Measurements from ENCODE around the gene PHF24. TPM values are rescaled to one million over a fixed set of nuclear protein-coding genes. Genes with fewer than 3 reads are reported as not detected.

PHF24 gene
- polyA plus RNA-seq, 1 donor (not counting 4 experiments of a cell fraction or from before 2014, with no cell fraction given) = 0.04 TPM

GRCh38 chr9:35001285-35001677, 43.2 kb downstream of the PHF24 start:
- H3K9ac ChIP-seq (ENCODE audit: control insufficient read depth, extremely low read depth, insufficient read depth, low read length) = peak overlapping the region; percentile 19
- dilution Hi-C loops (cut with MboI; ENCODE audit: extremely low pct_ligation_motif_present, low sequenced_read_pairs) = no loop called here
- no peaks in the 10 kb centered on the region for H3K27me3 ChIP-seq (ENCODE audit: control insufficient read depth, extremely low read depth, insufficient read depth, low read length)
- no peaks in the 10 kb centered on the region for H4K20me1 ChIP-seq (ENCODE audit: control insufficient read depth, extremely low read depth, insufficient read depth, low read length)
- H3K36me3 ChIP-seq (ENCODE audit: control insufficient read depth in 2 of 2, extremely low read depth in 1 of 2, insufficient read depth in 2 of 2, low read length in 2 of 2) = peaks cover 6 to 8% of the 10 kb centered on the region in 2 experiments
- H3K4me1 ChIP-seq (ENCODE audit: control insufficient read depth, extremely low read depth, insufficient read depth, low read length) = peaks cover 25% of the 10 kb centered on the region
- DNase-seq (ENCODE audit: low read depth, low spot score) = no peak
- peak overlapping the region; percentile 50 for H2AFZ ChIP-seq (ENCODE audit: control insufficient read depth, low read length)
- TF ChIP-seq CTCF (optimal IDR thresholded peaks at IDR 0.05 in 1 of 3, IDR thresholded peaks at IDR 0.05 in 1 of 3, conservative IDR thresholded peaks at IDR 0.05 in 1 of 3; ENCODE audit: extremely low read depth in 1 of 3, insufficient read depth in 2 of 3, low read length in 3 of 3) = no peak
- no peak for TF ChIP-seq EZH2 (IDR thresholded peaks at IDR 0.05; ENCODE audit: low read length)
- H3K27ac ChIP-seq (ENCODE audit: control insufficient read depth, insufficient read depth, low read length) = peak overlapping the region; percentile 69
- peak overlapping the region; percentile 83 for H3K4me2 ChIP-seq (ENCODE audit: control insufficient read depth, extremely low read depth, insufficient read depth, low read depth, low read length)
- no peaks in the 10 kb centered on the region for H3K79me2 ChIP-seq (ENCODE audit: control insufficient read depth, insufficient read depth, low read length)
- H3K9me1 ChIP-seq (ENCODE audit: control insufficient read depth, extremely low read depth, insufficient read depth, low read length) = no peaks in the 10 kb centered on the region
- no peaks in the 10 kb centered on the region for H3K9me3 ChIP-seq (ENCODE audit: control insufficient read depth, low read depth, low read length)
- peak; percentile 32 for FAIRE-seq
- peak overlapping the region in 2 of 3 experiments; percentile 33 to 47 for H3K4me3 ChIP-seq (ENCODE audit: control insufficient read depth in 2 of 3, extremely low read depth in 1 of 3, insufficient read depth in 2 of 3, low read depth in 1 of 3, low read length in 3 of 3)

- no peak overlapping the region for H3K4me3 ChIP-seq (ENCODE audit: control insufficient read depth in 2 of 3, extremely low read depth in 1 of 3, insufficient read depth in 2 of 3, low read depth in 1 of 3, low read length in 3 of 3)
- DNase-seq (ENCODE audit: low read depth, low spot score) = no peak
These were observed 43.9 kb downstream of the PHF24 start for GRCh38 chr9:35001803-35002502.

More at GRCh38 chr9:35001803-35002502, 43.9 kb downstream of the PHF24 start:
- H3K4me2 ChIP-seq (ENCODE audit: control insufficient read depth, extremely low read depth, insufficient read depth, low read depth, low read length) = peak overlapping the region; percentile 83
- no peak for TF ChIP-seq EZH2 (IDR thresholded peaks at IDR 0.05; ENCODE audit: low read length)
- no peak for TF ChIP-seq CTCF (optimal IDR thresholded peaks at IDR 0.05 in 1 of 3, IDR thresholded peaks at IDR 0.05 in 1 of 3, conservative IDR thresholded peaks at IDR 0.05 in 1 of 3; ENCODE audit: extremely low read depth in 1 of 3, insufficient read depth in 2 of 3, low read length in 3 of 3)
- H3K4me1 ChIP-seq (ENCODE audit: control insufficient read depth, extremely low read depth, insufficient read depth, low read length) = peaks cover 25% of the 10 kb centered on the region
- H3K9me1 ChIP-seq (ENCODE audit: control insufficient read depth, extremely low read depth, insufficient read depth, low read length) = no peaks in the 10 kb centered on the region
- H3K9me3 ChIP-seq (ENCODE audit: control insufficient read depth, low read depth, low read length) = no peaks in the 10 kb centered on the region
- H3K79me2 ChIP-seq (ENCODE audit: control insufficient read depth, insufficient read depth, low read length) = no peaks in the 10 kb centered on the region
- H2AFZ ChIP-seq (ENCODE audit: control insufficient read depth, low read length) = no peak overlapping the region
- dilution Hi-C loops (cut with MboI; ENCODE audit: extremely low pct_ligation_motif_present, low sequenced_read_pairs) = no loop called here
- H3K36me3 ChIP-seq (ENCODE audit: control insufficient read depth in 2 of 2, extremely low read depth in 1 of 2, insufficient read depth in 2 of 2, low read length in 2 of 2) = peaks cover 1 to 3% of the 10 kb centered on the region in 2 experiments
- no peaks in the 10 kb centered on the region for H3K27me3 ChIP-seq (ENCODE audit: control insufficient read depth, extremely low read depth, insufficient read depth, low read length)
- peak; percentile 81 for FAIRE-seq
- H3K27ac ChIP-seq (ENCODE audit: control insufficient read depth, insufficient read depth, low read length) = peak overlapping the region; percentile 69
- no peak overlapping the region for H3K9ac ChIP-seq (ENCODE audit: control insufficient read depth, extremely low read depth, insufficient read depth, low read length)
- no peaks in the 10 kb centered on the region for H4K20me1 ChIP-seq (ENCODE audit: control insufficient read depth, extremely low read depth, insufficient read depth, low read length)

Measured in keratinocyte (primary cell).